HepG2 (cell line): ENCODE measurements around the gene MYCBPAP. TPM values are rescaled to one million over a fixed set of nuclear protein-coding genes. Genes with fewer than 3 reads are reported as not detected.
A peak's percentile ranks its signal among the peaks of the same experiment; 100 is the strongest.

Source experiments
- ATAC-seq: fragments of 200-7000 bp; cut with Tn5 transposase; 3 replicates; pipeline ENCODE4 v1.9.1; 2020; ENCODE audit warnings: mild to moderate bottlenecking, moderate library complexity
- BruUV-seq: library from RNA; stranded (reverse); fragments of 400-500 nt; replicated peaks from 2 replicates; lab custom pipeline; 2021; lab: Mats Ljungman, UMichigan
- CTCF ChIA-PET: fragments of 300-600 bp; formaldehyde crosslinking; extraction: SDS; loops from one replicate; lab custom pipeline; 2021; ENCODE audit warnings: low total read pairs, inconsistent platforms, low intra/inter-chr PET ratio; lab: Yijun Ruan, JAX
- POLR2A ChIA-PET: fragments of 350-600 bp; sonication (Branson Sonifier 250); formaldehyde crosslinking; loops from one replicate; lab custom pipeline; 2020; ENCODE audit warnings: antibody characterized with exemption, inconsistent platforms; lab: Yijun Ruan, JAX
- DNase-seq: peaks from one replicate; pipeline ENCODE4 v3.0.0-alpha.2; 2015; ENCODE audit warnings: low spot score
- FAIRE-seq: peaks from 3 replicates; lab custom pipeline; 2011; peaks lifted over from hg19 to GRCh38; lab: Jason Lieb, UNC
- H2AFZ ChIP-seq: one replicate; pipeline ENCODE4 v1.6.1; 2011; ENCODE audit warnings: low read length, inconsistent platforms
- H3K27ac ChIP-seq: fragments of 300-600 bp; 3 replicates; pipeline ENCODE4 v1.8.0; 2011; ENCODE audit warnings: mixed run types, mild to moderate bottlenecking, mixed read lengths, low read length, inconsistent platforms; ENCODE audit not compliant: insufficient read depth; ENCODE audit errors: extremely low read length
- H3K27me3 ChIP-seq, 2 experiments: fragments of 200-600 bp in 1 of 2; 2 replicates in 1 of 2; 3 replicates in 1 of 2; pipeline versions ENCODE4 v1.6.0 to v1.8.0; 2011; ENCODE audit warnings: low read length in 2 of 2, mild to moderate bottlenecking in 2 of 2, moderate library complexity in 2 of 2, inconsistent platforms in 1 of 2; ENCODE audit not compliant: insufficient read depth in 2 of 2, control insufficient read depth in 1 of 2
- H3K36me3 ChIP-seq, 2 experiments: fragments of 200-600 bp in 1 of 2; replicated peaks in 1 of 2; 2 replicates in 1 of 2; 3 replicates in 1 of 2; pipeline versions ENCODE4 v1.5.1 to v1.8.0; 2011; ENCODE audit warnings: low read length in 2 of 2, inconsistent platforms in 1 of 2; ENCODE audit not compliant: insufficient read depth in 2 of 2, control insufficient read depth in 1 of 2
- H3K4me1 ChIP-seq: 2 replicates; pipeline ENCODE4 v1.5.1; 2012; ENCODE audit warnings: low read length, inconsistent platforms; ENCODE audit not compliant: insufficient read depth
- H3K4me2 ChIP-seq: 2 replicates; pipeline ENCODE4 v1.6.0; 2011; ENCODE audit warnings: low read depth, low read length, inconsistent platforms
- H3K4me3 ChIP-seq, 3 experiments: fragments of 200-600 bp in 1 of 3; sonication (generic), shearing (Covaris generic) in 1 of 3; replicated peaks in 1 of 3; 2 replicates each; pipeline ENCODE4 v1.5.1; 2011 to 2016; ENCODE audit warnings: low read length in 3 of 3, inconsistent platforms in 2 of 3, low read depth in 2 of 3, mild to moderate bottlenecking in 2 of 3, control low read depth in 1 of 3, mixed read lengths in 1 of 3; ENCODE audit not compliant: insufficient read depth in 1 of 3
- H3K79me2 ChIP-seq: one replicate; pipeline ENCODE4 v1.6.1; 2011; ENCODE audit warnings: low read length, inconsistent platforms; ENCODE audit not compliant: insufficient read depth
- H3K9ac ChIP-seq: 2 replicates; pipeline ENCODE4 v1.6.0; 2011; ENCODE audit warnings: mild to moderate bottlenecking, low read depth, low read length, inconsistent platforms; ENCODE audit not compliant: insufficient read depth
- H3K9me3 ChIP-seq: 2 replicates; pipeline ENCODE4 v1.5.1; 2012; ENCODE audit warnings: mild to moderate bottlenecking, low read length
- H4K20me1 ChIP-seq: 2 replicates; pipeline ENCODE4 v1.6.0; 2011; ENCODE audit warnings: inconsistent platforms, mild to moderate bottlenecking, low read length, moderate library complexity; ENCODE audit not compliant: insufficient read depth
- ATAD3A ChIP-seq: sonication (generic); formaldehyde crosslinking; IDR thresholded peaks from 2 replicates; pipeline ENCODE4 v1.4.0; 2020; ENCODE audit warnings: missing genetic modification reagents
- ATF7 ChIP-seq, 2 experiments: fragments of 450-650 bp in 1 of 2; sonication (generic) in 1 of 2; formaldehyde crosslinking in 1 of 2; IDR thresholded peaks; 2 replicates each; pipeline versions ENCODE4 v1.4.0 to v1.6.1; 2016 to 2020; ENCODE audit warnings: antibody characterized with exemption in 1 of 2, mild to moderate bottlenecking in 1 of 2, missing genetic modification reagents in 1 of 2
- HNF1A ChIP-seq, 2 experiments: sonication (generic) in 1 of 2; formaldehyde crosslinking in 1 of 2; IDR thresholded peaks; 2 replicates each; pipeline versions ENCODE4 v1.4.0 to v1.6.1; 2016 to 2020; ENCODE audit warnings: borderline replicate concordance in 1 of 2, low read depth in 1 of 2, mild to moderate bottlenecking in 1 of 2, missing genetic modification reagents in 1 of 2
- MED1 ChIP-seq: sonication (generic); formaldehyde crosslinking; IDR thresholded peaks from 2 replicates; pipeline ENCODE4 v1.4.0; 2020; ENCODE audit warnings: missing genetic modification reagents
- NBN ChIP-seq: fragments of 450-650 bp; conservative IDR thresholded peaks from 2 replicates; pipeline ENCODE4 v1.6.1; 2017
- TBL1XR1 ChIP-seq: fragments of 150-350 bp; IDR thresholded peaks from 2 replicates; pipeline ENCODE4 v1.6.1; 2014; ENCODE audit warnings: borderline replicate concordance, low read length; ENCODE audit not compliant: partially characterized antibody
- THAP9 ChIP-seq: sonication (generic); formaldehyde crosslinking; IDR thresholded peaks from 2 replicates; pipeline ENCODE4; 2020; ENCODE audit warnings: missing genetic modification reagents, mild to moderate bottlenecking, borderline replicate concordance
- ZFP41 ChIP-seq: sonication (generic); formaldehyde crosslinking; IDR thresholded peaks from 2 replicates; pipeline ENCODE4 v1.4.0; 2020; ENCODE audit warnings: mild to moderate bottlenecking, missing genetic modification reagents, borderline replicate concordance
- WGBS: methylation state at CpG from one replicate; pipeline ENCODE4 v1.1.6; 2017; ENCODE audit warnings: low lambda C conversion rate; 5-methylcytosine and 5-hydroxymethylcytosine counted together
- in situ Hi-C: cut with HindIII; loops from 2 replicates; pipeline ENCODE4 v1.10.0; 2017; ENCODE audit warnings: low pct_unique_long_range_greater_than_20kb; ENCODE audit not compliant: extremely low pct_ligation_motif_present
- intact Hi-C: fragments of 100-400 bp; cut with micrococcal nuclease; formaldehyde crosslinking; loops from one replicate; pipeline ENCODE4 v1.10.0; 2022; ENCODE audit not compliant: unreplicated experiment
- polyA plus RNA-seq, 8 experiments: library from polyadenylated mRNA; depleted of rRNA in 3 of 8; stranded (reverse) in 7 of 8; unstranded in 1 of 8; fragments of >200 nt; fragmentation: Illumina TruSeq in 4 of 8; extraction: Trizol in 4 of 8; gene quantifications; 2 replicates each; pipeline versions ENCODE4 v1.2.1 to v1.2.3, GENCODE V29; 2011 to 2016; ENCODE audit warnings: low read depth in 4 of 8, missing spikeins in 1 of 8, mixed read lengths in 1 of 8; ENCODE audit not compliant: insufficient read depth in 1 of 8
- total RNA-seq, 5 experiments: library from RNA; depleted of rRNA; stranded (reverse); fragments of >200 nt; fragmentation: Illumina TruSeq; extraction: Trizol; gene quantifications; 2 replicates each; pipeline ENCODE4 v1.2.3, GENCODE V29; 2016; ENCODE audit warnings: low read depth in 1 of 5

The MYCBPAP gene
- total and polyA plus RNA-seq, 2 of the 13 experiments (the other 11 are each of a cell fraction or from before 2014, with no cell fraction given) = 0.22 to 0.24 TPM

DNA sequence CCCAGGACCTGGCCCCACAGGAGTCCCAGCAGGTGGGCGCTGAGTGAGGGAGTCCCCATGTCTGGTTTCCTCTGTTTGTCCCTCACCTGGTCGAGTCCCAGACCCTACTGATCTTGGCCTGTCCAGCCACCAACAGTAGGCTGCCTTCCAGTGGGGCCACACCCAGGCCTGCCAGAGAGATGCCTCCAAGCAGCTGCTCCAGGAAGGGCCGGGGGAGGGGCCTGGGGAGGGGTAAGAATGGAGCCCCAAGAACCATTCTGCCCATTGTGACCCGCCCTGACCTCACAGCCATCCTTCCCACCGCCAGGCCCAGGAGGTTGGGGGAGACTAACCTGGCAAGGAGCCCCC, 39.5 kb downstream of the MYCBPAP start:
- BruUV-seq = no TSS peak
- Histone ChIP-seq H3K9me3 (no peaks in the 10 kb centered on the region), H4K20me1 (no peaks in the 10 kb centered on the region), H3K9ac (peak overlapping the region; percentile 89), H3K27me3 (no peaks in the 10 kb centered on the region), H3K4me2 (peak overlapping the region; percentile 97), H3K4me3 (peak overlapping the region; percentile 63 to 87 (median 79)), H3K36me3 (peaks cover 0 to 5% of the 10 kb centered on the region in 2 experiments; a peak in 3 of 5 replicates), H2AFZ (no peak overlapping the region), H3K4me1 (peaks cover 70% of the 10 kb centered on the region), H3K27ac (peak overlapping the region; percentile 62), H3K79me2 (peaks cover 3% of the 10 kb centered on the region)
- ATAC-seq = no peak
- POLR2A ChIA-PET = interaction anchor here (0.6 to 2.0 kb wide), 9 partner anchors 14 to 256 kb away, joined by 3 to 8 read pairs (median 4); partner anchors contain the start of gene LUC7L3
- TF ChIP-seq MED1 (CRISPR knock-in tag) (no peak), TBL1XR1 (no peak), THAP9 (0 out of 2 replicates have a peak, but pooled peaks have one; percentile 6), NBN (no peak), ATF7 (IDR thresholded peaks at IDR 0.05) (no peak), ATF7 (CRISPR knock-in tag; IDR thresholded peaks at IDR 0.05) (0 out of 2 replicates have a peak, but pooled peaks have one; percentile 51), ZFP41 (CRISPR knock-in tag) (0 out of 2 replicates have a peak, but pooled peaks have one; percentile 5), ATAD3A (CRISPR knock-in tag) (0 out of 2 replicates have a peak, but pooled peaks have one; percentile 16), HNF1A (IDR thresholded peaks at IDR 0.05; ENCODE audit: low read depth) (no peak), HNF1A (CRISPR knock-in tag; IDR thresholded peaks at IDR 0.05; ENCODE audit: borderline replicate concordance) (0 out of 2 replicates have a peak, but pooled peaks have one; percentile 7)
- in situ Hi-C loops (loop anchor here (5.0 to 10.0 kb wide), 3 partner anchors 80 to 407 kb away; no protein-coding TSS in a partner anchor), intact Hi-C loops (loop anchor here (1.0 to 10.0 kb wide), 5 partner anchors 65 to 407 kb away; no protein-coding TSS in a partner anchor)
- CTCF ChIA-PET = interaction anchor here (0.8 to 1.6 kb wide), 5 partner anchors 79 to 148 kb away, joined by 3 to 18 read pairs (median 4); no protein-coding TSS in a partner anchor
- no peak for DNase-seq
- 76% methylated on average over 4 of the region's 5 CpGs for WGBS
- FAIRE-seq = no peak
